ENCODE data around the gene IFFO2. TPM values are rescaled to one million over a fixed set of nuclear protein-coding genes. Genes with fewer than 3 reads are reported as not detected.

Gene IFFO2
- total and polyA plus RNA-seq, 7 donors: 1.2 to 35.0 (median 8.6) TPM

DNA sequence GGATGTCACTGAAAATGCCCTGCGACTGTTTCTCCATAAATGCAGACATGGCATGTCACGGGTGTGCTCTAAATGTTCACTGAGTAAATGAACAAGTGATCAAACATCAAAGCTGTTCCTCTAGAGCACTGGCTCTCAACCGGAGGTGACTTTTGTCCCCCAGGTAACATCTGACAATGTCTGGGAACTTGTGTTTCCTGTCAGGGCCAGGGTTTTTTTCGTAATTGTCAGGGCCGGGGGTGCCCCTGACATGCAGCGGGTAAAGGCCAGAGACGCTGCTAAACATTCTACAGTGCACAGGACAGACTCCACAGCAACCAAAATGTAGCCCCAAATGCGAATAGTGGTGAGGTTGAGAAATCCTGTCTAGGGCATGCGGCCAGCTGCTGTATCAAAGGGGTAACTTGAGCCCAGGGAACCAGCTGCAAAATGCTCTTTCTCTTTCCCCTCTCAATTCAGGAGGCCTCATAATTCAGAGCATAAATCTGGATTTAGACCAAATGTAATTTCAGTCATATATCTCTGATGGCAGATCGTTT, 56.1 kb downstream of the IFFO2 start:
- no peak overlapping the region for H3K4me3 ChIP-seq
- WGBS, 2 donors: 73 to 79% methylated on average over 10 of the region's 10 CpGs
- no peaks in the 10 kb centered on the region for H3K27me3 ChIP-seq
- H3K9me3 ChIP-seq: no peaks in the 10 kb centered on the region
- DNase-seq: no peak
- TF ChIP-seq POLR2AphosphoS5 (IDR thresholded peaks at IDR 0.05) (no peak), EP300 (IDR thresholded peaks at IDR 0.05) (no peak), CTCF (IDR thresholded peaks at IDR 0.05) (no peak), POLR2A (IDR thresholded peaks at IDR 0.05) (no peak)
- peak overlapping the region in 1 of 4 donors; percentile 4 for H3K27ac ChIP-seq
- H3K4me1 ChIP-seq: peaks cover 0 to 22% (median 16%) of the 10 kb centered on the region in 4 donors
- H3K36me3 ChIP-seq: no peaks in the 10 kb centered on the region
- intact Hi-C loops (cut with DNase I): loop anchor here (10.0 kb wide), 2 partner anchors 314 to 344 kb away; partner anchors contain the start of gene UBR4

GRCh38 chr1:18899363-18900049, 57.0 kb downstream of the IFFO2 start:
- Histone ChIP-seq H3K9me3 (no peaks in the 10 kb centered on the region), H3K4me1 (peaks cover 0 to 22% (median 16%) of the 10 kb centered on the region in 4 donors), H3K4me3 (no peak overlapping the region), H3K27me3 (no peaks in the 10 kb centered on the region), H3K27ac (no peak overlapping the region), H3K36me3 (no peaks in the 10 kb centered on the region)
- no peak for TF ChIP-seq POLR2A (IDR thresholded peaks at IDR 0.05)
- no peak for TF ChIP-seq CTCF (IDR thresholded peaks at IDR 0.05)
- TF ChIP-seq POLR2AphosphoS5 (IDR thresholded peaks at IDR 0.05): no peak
- no peak for TF ChIP-seq EP300 (IDR thresholded peaks at IDR 0.05)
- intact Hi-C loops (cut with DNase I): loop anchor here (10.0 kb wide), 2 partner anchors 315 to 345 kb away; partner anchors contain the start of gene UBR4
- DNase-seq: no peak
- WGBS, 2 donors: 76 to 86% methylated on average over 4 of the region's 4 CpGs

DNA sequence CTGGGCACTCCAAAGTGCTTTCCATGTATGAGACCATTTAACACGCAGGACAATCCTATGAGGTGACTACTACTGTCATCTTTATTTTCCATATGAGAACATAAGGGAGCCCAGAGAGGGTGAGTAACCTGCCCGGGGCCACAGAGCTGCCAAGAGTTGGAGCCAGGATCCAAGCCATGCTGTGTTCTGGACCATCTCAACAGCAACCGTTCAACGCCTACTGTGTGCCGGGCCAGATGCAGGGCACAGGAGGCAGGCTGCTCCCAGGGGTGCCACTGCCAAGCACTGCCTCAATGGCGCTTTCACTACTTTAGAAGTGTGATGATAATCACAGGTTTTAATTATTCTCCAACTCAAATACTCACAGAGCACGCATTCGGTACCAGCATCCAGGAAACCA, 57.9 kb downstream of the IFFO2 start:
- no peak for DNase-seq
- no peaks in the 10 kb centered on the region for H3K36me3 ChIP-seq
- H3K27ac ChIP-seq: no peak overlapping the region
- WGBS, 2 donors: 95% methylated on average over 8 of the region's 8 CpGs
- H3K4me3 ChIP-seq: no peak overlapping the region
- intact Hi-C loops (cut with DNase I): no loop called here
- TF ChIP-seq POLR2A (IDR thresholded peaks at IDR 0.05) (no peak), CTCF (IDR thresholded peaks at IDR 0.05) (no peak), EP300 (IDR thresholded peaks at IDR 0.05) (no peak), POLR2AphosphoS5 (IDR thresholded peaks at IDR 0.05) (no peak)
- no peaks in the 10 kb centered on the region for H3K27me3 ChIP-seq
- peaks cover 0 to 21% (median 15%) of the 10 kb centered on the region in 4 donors for H3K4me1 ChIP-seq
- no peaks in the 10 kb centered on the region for H3K9me3 ChIP-seq

- Histone ChIP-seq H3K4me1 (peaks cover 0 to 7% (median 4%) of the 10 kb centered on the region in 4 donors), H3K27ac (no peak overlapping the region), H3K36me3 (no peaks in the 10 kb centered on the region), H3K4me3 (no peak overlapping the region), H3K27me3 (no peaks in the 10 kb centered on the region), H3K9me3 (no peaks in the 10 kb centered on the region)
- intact Hi-C loops (cut with DNase I): no loop called here
- 96% methylated on average over 6 of the region's 6 CpGs for WGBS, 2 donors
- no peak for DNase-seq
- TF ChIP-seq POLR2A (IDR thresholded peaks at IDR 0.05): no peak
- TF ChIP-seq POLR2AphosphoS5 (IDR thresholded peaks at IDR 0.05): no peak
- no peak for TF ChIP-seq CTCF (IDR thresholded peaks at IDR 0.05)
- no peak for TF ChIP-seq EP300 (IDR thresholded peaks at IDR 0.05)
Measured at GRCh38 chr1:18895317-18895716, 61.2 kb downstream of the IFFO2 start.
